Peyer's patch (tissue), 4 donors: ENCODE results near the gene MPV17L.
"Not testable (repeated sequence)": the region's sequence is repeated elsewhere in the genome, so short reads cannot be mapped to it uniquely, and the experiment has no call there.

Experiments used
- POLR2A ChIP-seq, 2 donors: fragments of 450-650 bp; IDR thresholded peaks; one replicate each; pipeline ENCODE4 v1.5.1; 2017; ENCODE audit warnings: antibody characterized with exemption in 2 of 2, mild to moderate bottlenecking in 2 of 2, moderate library complexity in 2 of 2
- TF ChIP-seq, protein P1 (sequence below), 6 experiments: fragments of 450-650 bp in 4 of 6; fragments of 200-600 bp in 2 of 6; sonication (generic) in 1 of 6; IDR thresholded peaks; one replicate each; pipeline ENCODE4 v1.5.1; 2017 to 2019; ENCODE audit warnings: antibody characterized with exemption in 6 of 6, mild to moderate bottlenecking in 3 of 6, moderate library complexity in 1 of 6

GRCh38 chr16:15409476-15409875 lies 13.9 kb downstream of the MPV17L start:
- TF ChIP-seq, protein P1, sequence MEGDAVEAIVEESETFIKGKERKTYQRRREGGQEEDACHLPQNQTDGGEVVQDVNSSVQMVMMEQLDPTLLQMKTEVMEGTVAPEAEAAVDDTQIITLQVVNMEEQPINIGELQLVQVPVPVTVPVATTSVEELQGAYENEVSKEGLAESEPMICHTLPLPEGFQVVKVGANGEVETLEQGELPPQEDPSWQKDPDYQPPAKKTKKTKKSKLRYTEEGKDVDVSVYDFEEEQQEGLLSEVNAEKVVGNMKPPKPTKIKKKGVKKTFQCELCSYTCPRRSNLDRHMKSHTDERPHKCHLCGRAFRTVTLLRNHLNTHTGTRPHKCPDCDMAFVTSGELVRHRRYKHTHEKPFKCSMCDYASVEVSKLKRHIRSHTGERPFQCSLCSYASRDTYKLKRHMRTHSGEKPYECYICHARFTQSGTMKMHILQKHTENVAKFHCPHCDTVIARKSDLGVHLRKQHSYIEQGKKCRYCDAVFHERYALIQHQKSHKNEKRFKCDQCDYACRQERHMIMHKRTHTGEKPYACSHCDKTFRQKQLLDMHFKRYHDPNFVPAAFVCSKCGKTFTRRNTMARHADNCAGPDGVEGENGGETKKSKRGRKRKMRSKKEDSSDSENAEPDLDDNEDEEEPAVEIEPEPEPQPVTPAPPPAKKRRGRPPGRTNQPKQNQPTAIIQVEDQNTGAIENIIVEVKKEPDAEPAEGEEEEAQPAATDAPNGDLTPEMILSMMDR (IDR thresholded peaks at IDR 0.05) = not testable (repeated sequence)
- not testable (repeated sequence) for TF ChIP-seq POLR2A (IDR thresholded peaks at IDR 0.05)
